ENCODE results near the gene PDE4D.

- TF ChIP-seq SUZ12 (IDR thresholded peaks at IDR 0.05; ENCODE audit: extremely low read depth, insufficient read depth, insufficient read length) (no peak), YY1 (IDR thresholded peaks at IDR 0.05; ENCODE audit: insufficient read depth, insufficient read length) (no peak)
These were observed 687.4 kb downstream of the PDE4D start for GRCh38 chr5:59206132-59206581.

All from NT2/D1 (cell line).